ENCODE measurements around the gene PLEKHH1. TPM values are rescaled to one million over a fixed set of nuclear protein-coding genes. Genes with fewer than 3 reads are reported as not detected.

Gene PLEKHH1
- total and polyA plus RNA-seq, 9 of the 15 experiments (the other 6 are each of a cell fraction or from before 2014, with no cell fraction given): 0.76 to 5.9 (median 2.9) TPM

DNA sequence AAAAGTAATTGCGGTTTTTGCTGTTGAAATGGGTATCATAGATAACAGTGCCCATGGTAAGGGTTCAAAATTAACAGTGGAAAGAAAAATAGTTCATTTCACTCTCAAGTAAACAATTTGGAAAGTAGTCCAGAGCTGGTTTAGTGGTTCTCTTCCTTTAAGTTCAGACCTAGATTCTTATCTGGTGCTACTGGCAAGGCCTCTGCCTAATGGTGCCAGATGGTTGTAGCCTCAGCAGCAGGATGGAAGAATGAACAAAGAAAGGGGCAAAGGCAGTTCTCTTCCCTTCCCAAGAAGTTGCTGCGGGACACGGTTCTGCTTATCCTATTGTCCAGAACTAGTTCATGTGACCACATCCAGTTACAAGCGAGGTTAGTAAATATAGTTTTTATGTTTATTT is 97.1 kb downstream of the PLEKHH1 start:
- DNase-seq (ENCODE audit: extremely low read depth in 1 of 4, low spot score in 3 of 4) (no peak), ATAC-seq (no peak), FAIRE-seq (no peak)
- H3K4me3 ChIP-seq: no peak overlapping the region
- no peaks in the 10 kb centered on the region for H3K79me2 ChIP-seq (ENCODE audit: control insufficient read depth, insufficient read depth, low read length)
- no peak for TF ChIP-seq KLF10 (CRISPR knock-in tag; IDR thresholded peaks at IDR 0.05)
- no peak for TF ChIP-seq GTF2A2 (tag; IDR thresholded peaks at IDR 0.05)
- TF ChIP-seq TCF7 (IDR thresholded peaks at IDR 0.05; ENCODE audit: borderline replicate concordance): no peak
- no peak for TF ChIP-seq ZNF134 (CRISPR knock-in tag; conservative IDR thresholded peaks at IDR 0.05)
- TF ChIP-seq, protein P1, sequence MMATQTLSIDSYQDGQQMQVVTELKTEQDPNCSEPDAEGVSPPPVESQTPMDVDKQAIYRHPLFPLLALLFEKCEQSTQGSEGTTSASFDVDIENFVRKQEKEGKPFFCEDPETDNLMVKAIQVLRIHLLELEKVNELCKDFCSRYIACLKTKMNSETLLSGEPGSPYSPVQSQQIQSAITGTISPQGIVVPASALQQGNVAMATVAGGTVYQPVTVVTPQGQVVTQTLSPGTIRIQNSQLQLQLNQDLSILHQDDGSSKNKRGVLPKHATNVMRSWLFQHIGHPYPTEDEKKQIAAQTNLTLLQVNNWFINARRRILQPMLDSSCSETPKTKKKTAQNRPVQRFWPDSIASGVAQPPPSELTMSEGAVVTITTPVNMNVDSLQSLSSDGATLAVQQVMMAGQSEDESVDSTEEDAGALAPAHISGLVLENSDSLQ (IDR thresholded peaks at IDR 0.05): no peak
- no peak for TF ChIP-seq SOX6 (IDR thresholded peaks at IDR 0.05)
- TF ChIP-seq ZFX (CRISPR knock-in tag; IDR thresholded peaks at IDR 0.05): no peak
- no peak for TF ChIP-seq KDM4B (IDR thresholded peaks at IDR 0.05; ENCODE audit: borderline replicate concordance in 2 of 2, low read depth in 1 of 2)
- TF ChIP-seq ZNF436 (CRISPR knock-in tag; IDR thresholded peaks at IDR 0.05): no peak
- TF ChIP-seq, protein P2, sequence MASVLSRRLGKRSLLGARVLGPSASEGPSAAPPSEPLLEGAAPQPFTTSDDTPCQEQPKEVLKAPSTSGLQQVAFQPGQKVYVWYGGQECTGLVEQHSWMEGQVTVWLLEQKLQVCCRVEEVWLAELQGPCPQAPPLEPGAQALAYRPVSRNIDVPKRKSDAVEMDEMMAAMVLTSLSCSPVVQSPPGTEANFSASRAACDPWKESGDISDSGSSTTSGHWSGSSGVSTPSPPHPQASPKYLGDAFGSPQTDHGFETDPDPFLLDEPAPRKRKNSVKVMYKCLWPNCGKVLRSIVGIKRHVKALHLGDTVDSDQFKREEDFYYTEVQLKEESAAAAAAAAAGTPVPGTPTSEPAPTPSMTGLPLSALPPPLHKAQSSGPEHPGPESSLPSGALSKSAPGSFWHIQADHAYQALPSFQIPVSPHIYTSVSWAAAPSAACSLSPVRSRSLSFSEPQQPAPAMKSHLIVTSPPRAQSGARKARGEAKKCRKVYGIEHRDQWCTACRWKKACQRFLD (CRISPR knock-in tag; IDR thresholded peaks at IDR 0.05): no peak
- TF ChIP-seq, protein P3, sequence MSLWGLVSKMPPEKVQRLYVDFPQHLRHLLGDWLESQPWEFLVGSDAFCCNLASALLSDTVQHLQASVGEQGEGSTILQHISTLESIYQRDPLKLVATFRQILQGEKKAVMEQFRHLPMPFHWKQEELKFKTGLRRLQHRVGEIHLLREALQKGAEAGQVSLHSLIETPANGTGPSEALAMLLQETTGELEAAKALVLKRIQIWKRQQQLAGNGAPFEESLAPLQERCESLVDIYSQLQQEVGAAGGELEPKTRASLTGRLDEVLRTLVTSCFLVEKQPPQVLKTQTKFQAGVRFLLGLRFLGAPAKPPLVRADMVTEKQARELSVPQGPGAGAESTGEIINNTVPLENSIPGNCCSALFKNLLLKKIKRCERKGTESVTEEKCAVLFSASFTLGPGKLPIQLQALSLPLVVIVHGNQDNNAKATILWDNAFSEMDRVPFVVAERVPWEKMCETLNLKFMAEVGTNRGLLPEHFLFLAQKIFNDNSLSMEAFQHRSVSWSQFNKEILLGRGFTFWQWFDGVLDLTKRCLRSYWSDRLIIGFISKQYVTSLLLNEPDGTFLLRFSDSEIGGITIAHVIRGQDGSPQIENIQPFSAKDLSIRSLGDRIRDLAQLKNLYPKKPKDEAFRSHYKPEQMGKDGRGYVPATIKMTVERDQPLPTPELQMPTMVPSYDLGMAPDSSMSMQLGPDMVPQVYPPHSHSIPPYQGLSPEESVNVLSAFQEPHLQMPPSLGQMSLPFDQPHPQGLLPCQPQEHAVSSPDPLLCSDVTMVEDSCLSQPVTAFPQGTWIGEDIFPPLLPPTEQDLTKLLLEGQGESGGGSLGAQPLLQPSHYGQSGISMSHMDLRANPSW (CRISPR knock-in tag; IDR thresholded peaks at IDR 0.05): no peak
- TF ChIP-seq, protein P4, sequence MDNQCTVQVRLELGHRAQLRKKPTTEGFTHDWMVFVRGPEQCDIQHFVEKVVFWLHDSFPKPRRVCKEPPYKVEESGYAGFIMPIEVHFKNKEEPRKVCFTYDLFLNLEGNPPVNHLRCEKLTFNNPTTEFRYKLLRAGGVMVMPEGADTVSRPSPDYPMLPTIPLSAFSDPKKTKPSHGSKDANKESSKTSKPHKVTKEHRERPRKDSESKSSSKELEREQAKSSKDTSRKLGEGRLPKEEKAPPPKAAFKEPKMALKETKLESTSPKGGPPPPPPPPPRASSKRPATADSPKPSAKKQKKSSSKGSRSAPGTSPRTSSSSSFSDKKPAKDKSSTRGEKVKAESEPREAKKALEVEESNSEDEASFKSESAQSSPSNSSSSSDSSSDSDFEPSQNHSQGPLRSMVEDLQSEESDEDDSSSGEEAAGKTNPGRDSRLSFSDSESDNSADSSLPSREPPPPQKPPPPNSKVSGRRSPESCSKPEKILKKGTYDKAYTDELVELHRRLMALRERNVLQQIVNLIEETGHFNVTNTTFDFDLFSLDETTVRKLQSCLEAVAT (IDR thresholded peaks at IDR 0.05): no peak
- TF ChIP-seq ETV5 (CRISPR knock-in tag; IDR thresholded peaks at IDR 0.05; ENCODE audit: low read depth): no peak
- no peak for TF ChIP-seq HOXB6 (CRISPR knock-in tag; IDR thresholded peaks at IDR 0.05; ENCODE audit: borderline replicate concordance)
- TF ChIP-seq ZNF165 (CRISPR knock-in tag; IDR thresholded peaks at IDR 0.05; ENCODE audit: borderline replicate concordance): no peak
- no peak for TF ChIP-seq ZNF133 (CRISPR knock-in tag; IDR thresholded peaks at IDR 0.05)
- no peak for TF ChIP-seq MECOM (CRISPR knock-in tag; IDR thresholded peaks at IDR 0.05)
- no peak for TF ChIP-seq PHTF2 (CRISPR knock-in tag; IDR thresholded peaks at IDR 0.05)
- TF ChIP-seq NFE2 (IDR thresholded peaks at IDR 0.05; ENCODE audit: low read depth): no peak
- no TSS peak for BruUV-seq (replicated peaks)
- no peak overlapping the region for H3K27ac ChIP-seq (ENCODE audit: extremely low read depth, low read depth, low read length)
- no peaks in the 10 kb centered on the region for H3K9me3 ChIP-seq (replicated peaks; ENCODE audit: control insufficient read depth, insufficient read depth, low read depth, low read length)
- no peaks in the 10 kb centered on the region for H4K20me1 ChIP-seq (replicated peaks; ENCODE audit: control insufficient read depth, insufficient read depth, low read length)
- ChIA-PET POLR2A (interaction anchor here (1.3 to 2.1 kb wide), 3 partner anchors 9 to 33 kb away, joined by 5 to 7 read pairs (median 6); no protein-coding TSS in a partner anchor), CTCF (ENCODE audit: low intra/inter-chr PET ratio) (no interaction called here)
- H3K36me3 ChIP-seq (ENCODE audit: control insufficient read depth, insufficient read depth, low read length): no peaks in the 10 kb centered on the region; the same call in 2 of the 3 replicates
- intact Hi-C loops (cut with micrococcal nuclease) (no loop called here), in situ Hi-C loops (cut with MboI) (no loop called here)
- no peak overlapping the region for H3K4me2 ChIP-seq (ENCODE audit: insufficient read depth, low read length)
- no peak overlapping the region for H3K9ac ChIP-seq (ENCODE audit: insufficient read depth in 1 of 2, low read depth in 2 of 2, low read length in 2 of 2)
- peaks cover 0 to 8% of the 10 kb centered on the region in 2 experiments; a peak in 3 of 5 replicates for H3K4me1 ChIP-seq (replicated peaks in 1 of 2; ENCODE audit: control insufficient read depth in 2 of 2, insufficient read depth in 2 of 2, low read length in 2 of 2)
- H3K27me3 ChIP-seq (ENCODE audit: control insufficient read depth in 2 of 2, insufficient read depth in 2 of 2, low read length in 2 of 2): no peaks in the 10 kb centered on the region
- H2AFZ ChIP-seq (ENCODE audit: low read depth, low read length): no peak overlapping the region
- no peaks in the 10 kb centered on the region for H3K9me1 ChIP-seq (ENCODE audit: control insufficient read depth, insufficient read depth, low read length)
- WGBS (ENCODE audit: insufficient coverage, low coverage, missing lambda C conversion rate): 58% methylated on average over 4 of the region's 4 CpGs

Data from K562 (cell line).